Activated naive CD4-positive, alpha-beta T cell (primary cell): ENCODE data around the gene CATSPERB.
"Not testable (repeated sequence)": the region's sequence is repeated elsewhere in the genome, so short reads cannot be mapped to it uniquely, and the experiment has no call there.

ENCODE experiments used
- DNase-seq, 4 experiments: peaks; one replicate each; lab custom pipeline; 2025; lab: John Stamatoyannopoulos, UW

CATSPERB gene

GRCh38 chr14:91669867-91670266, 62.0 kb downstream of the CATSPERB start:
- DNase-seq: no peak

GRCh38 chr14:91667101-91667500, 64.8 kb downstream of the CATSPERB start:
- DNase-seq: not testable (repeated sequence)

GRCh38 chr14:91660790-91661189, 71.1 kb downstream of the CATSPERB start:
- DNase-seq: no peak

GRCh38 chr14:91654836-91655235, 77.0 kb downstream of the CATSPERB start:
- no peak for DNase-seq

GRCh38 chr14:91653451-91653850, 78.4 kb downstream of the CATSPERB start:
- DNase-seq: no peak

- no peak for DNase-seq
These were observed 82.0 kb downstream of the CATSPERB start for GRCh38 chr14:91649930-91650329.

- no peak for DNase-seq
These were observed 84.0 kb downstream of the CATSPERB start for GRCh38 chr14:91647856-91648255.

- no peak for DNase-seq
These were observed 95.3 kb downstream of the CATSPERB start for GRCh38 chr14:91636604-91637003.

- DNase-seq: no peak
These were observed 107.1 kb downstream of the CATSPERB start for GRCh38 chr14:91624757-91625156.

- no peak for DNase-seq
These were observed 117.7 kb downstream of the CATSPERB start for GRCh38 chr14:91614187-91614586.

- DNase-seq: no peak
These were observed 118.3 kb downstream of the CATSPERB start for GRCh38 chr14:91613459-91614112.

- no peak for DNase-seq
These were observed 120.4 kb downstream of the CATSPERB start for GRCh38 chr14:91611528-91611927.

- no peak for DNase-seq
These were observed 122.7 kb downstream of the CATSPERB start for GRCh38 chr14:91609161-91609560.

GRCh38 chr14:91607322-91608047, 124.4 kb downstream of the CATSPERB start:
- DNase-seq: no peak

- DNase-seq: no peak
These were observed 125.0 kb downstream of the CATSPERB start for GRCh38 chr14:91606851-91607250.

GRCh38 chr14:91604611-91605010, 127.3 kb downstream of the CATSPERB start:
- not testable (repeated sequence) for DNase-seq

- DNase-seq: no peak
These were observed 131.9 kb downstream of the CATSPERB start for GRCh38 chr14:91599994-91600393.

- DNase-seq: no peak
These were observed 136.2 kb downstream of the CATSPERB start for GRCh38 chr14:91595736-91596135.

GRCh38 chr14:91593957-91594356, 137.9 kb downstream of the CATSPERB start:
- DNase-seq: not testable (repeated sequence)

GRCh38 chr14:91586410-91586809, 145.5 kb downstream of the CATSPERB start:
- no peak for DNase-seq

GRCh38 chr14:91585856-91586255, 146.0 kb downstream of the CATSPERB start:
- no peak for DNase-seq

GRCh38 chr14:91582761-91583160, 149.1 kb downstream of the CATSPERB start:
- DNase-seq: no peak

- DNase-seq: no peak
These were observed 150.9 kb downstream of the CATSPERB start for GRCh38 chr14:91580876-91581577.
